ENCODE results near the gene EHMT1. TPM values are rescaled to one million over a fixed set of nuclear protein-coding genes. Genes with fewer than 3 reads are reported as not detected.

Gene EHMT1
- total RNA-seq, 1 donor from 2014 or later: 39.5 TPM

DNA sequence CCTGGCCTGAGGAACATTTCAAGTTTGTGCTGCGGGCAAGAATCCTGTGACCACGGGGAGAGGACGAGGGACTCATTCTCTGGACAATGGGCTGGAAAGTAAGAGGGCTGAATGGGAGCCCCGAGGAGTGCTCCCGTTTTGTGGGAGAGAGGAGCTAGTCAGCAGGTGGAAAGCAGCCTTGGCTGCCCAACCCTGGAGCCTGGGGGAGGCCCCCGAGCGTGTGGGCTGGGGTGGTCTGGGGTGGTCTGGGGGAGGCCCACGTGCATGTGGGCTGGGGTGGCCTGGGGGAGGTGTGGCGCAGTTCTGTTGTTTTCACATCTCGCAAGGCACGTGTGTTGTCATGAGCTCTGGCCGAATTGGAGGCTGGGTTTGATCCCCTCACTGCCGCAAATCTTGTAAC, 27.5 kb downstream of the EHMT1 start:
- no peak for DNase-seq (ENCODE audit: low spot score)

DNA sequence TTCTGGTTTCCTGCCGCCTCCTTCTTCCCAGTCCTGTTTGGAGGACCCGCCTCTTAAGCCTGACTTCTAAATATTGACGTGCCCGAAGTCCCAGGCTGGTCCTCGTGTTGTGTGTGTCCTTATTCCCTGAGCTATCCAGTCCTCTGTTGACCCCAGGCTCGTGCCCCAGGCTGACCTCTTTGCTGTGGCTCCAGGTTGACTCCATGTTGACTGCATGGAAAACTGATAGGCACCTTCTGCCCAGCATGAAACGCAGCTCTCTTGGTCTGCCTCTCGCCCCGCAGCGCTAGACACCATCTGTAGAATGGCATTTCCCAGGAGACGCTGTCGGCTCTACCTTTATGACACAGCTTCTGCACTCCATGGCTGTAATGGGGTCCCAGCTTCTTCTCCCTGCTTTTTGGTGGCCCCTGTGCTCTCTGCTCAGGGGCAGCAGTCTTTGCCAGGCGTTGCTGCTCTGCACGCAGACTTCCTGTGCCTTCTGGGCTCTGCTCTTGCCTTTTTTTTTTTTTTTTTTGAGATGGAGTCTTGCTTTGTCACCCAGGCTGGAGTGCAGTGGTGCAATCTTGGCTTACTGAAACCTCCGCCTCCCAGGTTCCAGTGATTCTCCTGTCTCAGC, 28.4 kb downstream of the EHMT1 start:
- no peak for DNase-seq (ENCODE audit: low spot score)

DNA sequence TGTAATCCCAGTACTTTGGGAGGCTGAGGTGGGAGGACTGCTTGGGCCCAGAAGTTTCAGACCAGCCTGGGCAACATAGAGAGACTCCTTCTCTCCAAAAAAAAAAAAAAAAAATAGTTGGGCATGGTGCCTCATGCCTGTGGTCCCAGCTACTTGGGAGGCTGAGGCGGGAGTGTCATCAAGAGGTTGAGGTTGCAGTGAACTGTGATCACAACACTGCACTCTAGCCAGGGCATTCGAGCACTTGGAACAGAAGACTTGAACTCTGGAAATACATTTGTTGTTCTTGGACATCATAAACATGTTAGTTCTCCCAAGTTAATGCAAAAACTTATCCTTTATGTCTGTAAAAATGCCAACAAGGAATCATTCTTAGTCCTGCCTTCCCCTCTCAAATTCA, 29.6 kb downstream of the EHMT1 start:
- DNase-seq (ENCODE audit: low spot score): no peak

DNA sequence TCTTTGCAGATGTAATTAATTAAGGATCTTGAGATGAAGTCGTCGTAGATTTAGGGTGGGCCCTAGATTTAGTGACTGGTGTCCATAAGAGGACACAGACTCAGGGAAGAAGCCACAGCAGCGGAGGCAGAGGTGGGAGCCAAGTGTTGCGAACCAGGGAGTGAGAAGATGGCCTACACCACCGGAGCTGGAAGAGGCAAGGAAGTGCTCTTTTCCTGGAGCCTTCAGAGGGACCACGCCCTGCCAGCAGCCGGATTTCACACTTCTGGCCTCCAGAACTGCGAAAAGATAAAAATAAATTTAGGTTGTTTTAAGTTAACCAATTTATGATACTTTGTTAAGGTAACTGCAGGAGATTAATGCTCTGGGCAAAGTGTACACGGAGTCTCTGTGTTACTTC, 30.7 kb downstream of the EHMT1 start:
- DNase-seq (ENCODE audit: low spot score): no peak

DNA sequence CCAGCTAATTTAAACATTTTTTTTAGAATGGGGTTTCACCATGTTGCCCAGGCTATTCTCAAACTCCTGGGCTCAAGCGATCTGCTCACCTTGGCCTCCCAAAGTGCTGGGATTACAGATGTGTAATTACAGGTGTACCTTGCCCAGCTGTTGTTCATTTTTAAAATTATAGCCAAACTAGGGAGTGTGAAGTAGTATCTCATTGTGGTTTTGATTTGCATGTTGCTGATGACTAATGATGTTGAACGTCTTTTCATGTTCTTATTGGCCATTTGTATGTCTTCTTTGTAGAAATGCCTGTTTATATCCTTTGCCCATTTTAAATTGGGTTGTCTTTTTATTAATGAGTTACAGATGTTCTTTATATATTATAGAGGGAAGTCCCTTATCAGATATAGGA, 31.5 kb downstream of the EHMT1 start:
- no peak for DNase-seq (ENCODE audit: low spot score)

DNA sequence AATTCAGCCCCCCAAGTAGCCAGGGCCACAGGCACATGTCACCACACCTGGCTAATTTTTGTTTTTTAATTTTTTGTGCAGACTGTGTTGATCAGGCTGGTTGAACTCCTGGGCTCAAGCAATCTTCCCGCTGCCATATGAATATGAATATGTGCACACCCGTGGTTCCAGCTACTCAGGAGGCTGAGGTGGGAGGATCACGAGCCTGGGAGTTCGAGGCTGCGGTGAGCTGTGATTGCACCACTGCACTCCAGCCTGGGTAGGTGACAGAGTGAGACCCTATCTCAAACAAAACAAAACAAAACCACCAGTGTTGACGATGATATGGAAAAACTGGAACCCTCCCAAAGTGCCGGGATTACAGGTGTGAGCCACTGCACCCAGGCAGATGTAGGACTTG, 32.0 kb downstream of the EHMT1 start:
- no peak for DNase-seq (ENCODE audit: low spot score)

DNA sequence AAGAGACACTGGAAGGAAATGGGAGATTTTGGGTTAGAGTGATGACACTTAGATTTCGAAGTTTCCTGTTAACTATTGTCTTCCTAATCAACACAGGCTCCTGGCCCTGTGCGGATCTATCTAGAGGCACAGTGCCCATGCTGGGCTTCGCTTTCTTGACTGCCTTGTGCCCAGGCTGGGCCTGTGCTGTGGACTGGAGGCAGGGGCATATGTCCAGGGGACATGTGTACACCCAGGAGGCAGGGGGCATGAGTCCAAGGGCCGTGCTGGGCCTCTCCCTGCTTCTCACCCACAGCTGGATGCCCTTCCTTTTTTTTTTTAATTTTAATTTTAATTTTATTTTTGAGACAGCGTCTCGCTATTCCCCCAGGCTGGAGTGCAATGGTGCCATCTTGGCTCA, 37.6 kb downstream of the EHMT1 start:
- no peak for DNase-seq (ENCODE audit: low spot score)

DNA sequence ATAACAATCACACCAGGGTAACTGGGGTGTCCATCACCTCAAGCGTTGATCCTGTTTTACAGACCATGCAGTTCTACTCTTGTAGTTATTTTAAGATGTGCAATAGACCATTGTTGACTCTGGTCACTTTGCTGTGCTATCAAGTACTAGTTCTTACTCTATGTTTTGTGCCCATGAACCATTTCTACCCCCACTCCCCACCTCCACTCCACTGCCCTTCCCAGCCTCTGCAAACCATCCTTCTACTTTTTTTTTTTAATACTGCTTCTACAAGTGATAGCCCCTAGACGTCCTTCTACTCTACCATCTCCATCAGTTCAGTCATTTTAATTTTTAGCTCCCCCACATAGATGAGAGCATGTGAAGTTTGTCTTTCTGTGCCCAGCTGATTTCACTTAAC, 38.8 kb downstream of the EHMT1 start:
- no peak for DNase-seq (ENCODE audit: low spot score)

DNA sequence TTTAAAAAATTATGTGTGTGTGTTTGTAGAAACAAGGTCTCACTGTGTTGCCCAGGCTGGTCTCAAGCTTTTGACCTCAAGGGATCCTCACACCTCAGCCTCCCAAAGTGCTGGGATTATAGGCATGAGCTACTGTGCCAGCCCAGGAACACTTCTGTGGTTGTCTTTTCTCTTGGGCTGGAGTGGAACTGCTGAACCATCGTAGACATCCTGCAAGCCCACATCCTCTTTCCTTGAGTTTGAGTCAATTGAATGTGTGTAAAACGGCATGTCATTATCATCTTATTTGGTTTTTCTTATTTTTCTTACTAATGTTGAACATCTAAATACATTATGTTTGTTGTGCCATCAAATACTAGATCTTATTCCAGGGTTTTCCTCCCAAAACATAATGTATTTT, 40.0 kb downstream of the EHMT1 start:
- DNase-seq (ENCODE audit: low spot score): no peak

DNA sequence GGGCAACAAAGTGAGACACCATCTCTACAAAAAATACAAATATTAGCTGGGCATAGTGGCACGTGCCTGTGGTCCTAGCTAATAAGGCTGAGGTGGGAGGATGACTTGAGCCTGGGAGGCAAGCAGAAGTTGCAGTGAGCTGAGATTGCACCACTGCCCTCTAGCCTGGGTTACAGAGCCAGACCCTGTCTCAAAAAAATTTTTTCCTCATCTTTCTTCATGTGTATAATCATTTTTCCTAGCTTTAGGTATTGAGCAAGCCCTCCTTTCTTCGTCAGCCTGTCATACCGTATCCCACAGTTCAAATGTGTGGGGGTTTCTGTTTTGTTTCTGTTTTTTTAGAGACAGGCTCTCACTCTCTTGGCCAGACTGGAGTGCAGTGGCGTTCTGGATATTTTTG, 41.3 kb downstream of the EHMT1 start:
- DNase-seq (ENCODE audit: low spot score): no peak

DNA sequence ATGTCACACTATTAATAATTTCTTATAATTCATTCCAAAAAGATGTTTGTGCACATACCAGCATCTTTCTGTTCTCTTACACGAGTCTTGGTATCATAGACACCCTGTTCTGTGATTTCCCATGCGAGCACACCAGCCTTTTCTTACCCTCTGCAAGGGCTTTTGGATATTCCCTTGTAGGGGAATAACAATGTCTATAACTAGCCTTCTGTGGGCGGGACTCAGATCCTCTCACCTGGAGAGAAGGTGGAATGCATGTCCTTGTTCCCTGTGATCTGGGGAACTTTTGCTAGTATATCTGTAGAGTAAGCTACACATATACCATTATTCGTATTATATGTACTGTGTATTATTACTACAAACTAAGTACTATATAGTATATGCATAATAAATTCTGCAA, 44.8 kb downstream of the EHMT1 start:
- DNase-seq (ENCODE audit: low spot score): no peak

DNA sequence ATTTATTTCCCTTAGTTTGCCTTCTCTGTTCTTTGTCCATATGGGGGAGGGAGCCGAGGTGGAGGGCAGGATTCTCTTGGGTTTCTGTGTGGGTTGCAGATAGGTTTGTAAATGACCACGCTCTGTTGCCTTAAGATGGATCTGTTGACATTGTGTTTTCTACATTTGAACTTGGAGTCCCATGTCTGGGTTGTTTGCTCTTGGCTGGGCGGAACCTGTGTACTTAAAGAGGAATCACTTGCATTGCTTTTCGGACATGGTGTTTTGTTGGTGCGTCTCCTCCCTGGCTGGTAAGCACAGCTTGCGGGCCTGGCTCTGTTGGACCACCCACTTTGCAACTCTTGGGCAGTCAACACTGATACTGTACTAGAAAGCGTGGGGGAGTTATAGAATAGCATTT, 45.9 kb downstream of the EHMT1 start:
- DNase-seq (ENCODE audit: low spot score): peak; percentile 17

DNA sequence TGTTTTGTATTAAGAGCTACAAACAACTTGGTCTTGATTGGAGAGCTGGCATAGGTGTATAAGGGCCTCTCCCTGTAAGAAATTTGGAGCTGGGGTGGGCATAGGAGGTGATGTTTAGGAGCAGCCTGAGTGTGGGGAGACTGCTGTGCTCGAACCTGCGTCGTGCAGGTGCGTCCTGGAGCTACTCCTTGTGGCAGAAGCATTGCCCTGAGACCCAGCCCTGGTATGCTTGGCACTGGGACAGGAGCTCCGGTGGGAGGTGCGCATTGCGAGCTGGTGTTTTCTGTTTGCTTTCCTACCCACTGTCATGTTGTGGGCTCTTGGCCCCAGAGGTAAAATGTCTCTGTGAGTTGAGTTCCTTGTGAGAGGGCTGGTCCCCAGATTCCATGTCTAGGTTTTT, 46.4 kb downstream of the EHMT1 start:
- no peak for DNase-seq (ENCODE audit: low spot score)

DNA sequence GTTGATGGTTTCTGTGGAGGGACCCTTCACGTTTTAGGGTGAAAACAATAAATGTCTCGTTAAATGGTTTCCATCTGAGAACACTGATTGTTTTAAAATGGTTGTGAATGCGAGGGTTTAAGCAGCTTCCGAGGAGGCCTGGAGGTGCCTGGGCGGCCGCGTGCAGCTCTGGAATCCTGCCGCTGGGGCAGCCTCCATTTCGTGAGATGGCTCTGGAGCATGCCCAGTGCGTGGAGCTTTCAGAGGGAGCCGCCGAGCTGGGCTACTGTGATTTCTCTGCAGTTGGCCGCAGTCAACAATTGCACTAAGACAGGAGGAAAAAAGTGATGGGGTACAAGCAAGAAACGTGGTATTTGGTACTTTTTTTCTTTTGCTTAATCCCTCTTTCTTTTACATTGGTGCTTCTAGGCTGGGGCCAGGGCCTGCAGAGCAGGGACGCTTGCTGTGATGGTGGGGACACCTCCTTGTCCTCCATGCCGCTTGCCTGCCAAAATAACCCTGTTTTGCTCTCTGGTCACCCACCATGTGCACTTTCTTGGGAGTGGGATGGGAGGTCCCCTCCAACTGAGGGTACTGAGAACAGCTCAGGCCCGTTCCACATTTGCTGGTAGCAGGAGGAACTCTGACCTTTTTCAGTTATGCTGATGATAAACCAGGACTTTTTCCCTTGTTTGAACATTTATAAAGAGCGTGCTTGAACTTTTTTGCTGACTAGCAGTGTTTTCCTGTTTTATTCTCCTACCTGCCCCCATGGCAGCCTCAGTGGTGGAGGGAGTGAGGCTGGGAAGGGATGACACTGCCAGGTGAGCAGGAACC, 47.1 kb downstream of the EHMT1 start:
- DNase-seq (ENCODE audit: low spot score): peak; percentile 52

DNA sequence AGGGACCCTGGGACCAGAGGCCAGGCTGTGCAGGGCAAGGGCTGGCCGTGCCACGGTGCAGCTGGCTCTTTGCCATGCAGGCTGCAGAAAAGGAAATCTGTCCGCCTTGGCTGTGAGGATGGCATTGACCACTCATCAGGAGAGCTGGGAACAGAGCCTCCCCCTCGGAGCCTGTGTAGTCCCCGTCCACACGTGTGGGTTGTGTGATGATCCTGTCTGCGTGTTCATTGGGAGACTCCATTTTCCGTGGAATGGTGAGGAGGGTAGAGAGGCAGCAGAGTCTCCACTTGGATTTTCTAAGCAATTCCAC, 47.7 kb downstream of the EHMT1 start:
- no peak for DNase-seq (ENCODE audit: low spot score)

DNA sequence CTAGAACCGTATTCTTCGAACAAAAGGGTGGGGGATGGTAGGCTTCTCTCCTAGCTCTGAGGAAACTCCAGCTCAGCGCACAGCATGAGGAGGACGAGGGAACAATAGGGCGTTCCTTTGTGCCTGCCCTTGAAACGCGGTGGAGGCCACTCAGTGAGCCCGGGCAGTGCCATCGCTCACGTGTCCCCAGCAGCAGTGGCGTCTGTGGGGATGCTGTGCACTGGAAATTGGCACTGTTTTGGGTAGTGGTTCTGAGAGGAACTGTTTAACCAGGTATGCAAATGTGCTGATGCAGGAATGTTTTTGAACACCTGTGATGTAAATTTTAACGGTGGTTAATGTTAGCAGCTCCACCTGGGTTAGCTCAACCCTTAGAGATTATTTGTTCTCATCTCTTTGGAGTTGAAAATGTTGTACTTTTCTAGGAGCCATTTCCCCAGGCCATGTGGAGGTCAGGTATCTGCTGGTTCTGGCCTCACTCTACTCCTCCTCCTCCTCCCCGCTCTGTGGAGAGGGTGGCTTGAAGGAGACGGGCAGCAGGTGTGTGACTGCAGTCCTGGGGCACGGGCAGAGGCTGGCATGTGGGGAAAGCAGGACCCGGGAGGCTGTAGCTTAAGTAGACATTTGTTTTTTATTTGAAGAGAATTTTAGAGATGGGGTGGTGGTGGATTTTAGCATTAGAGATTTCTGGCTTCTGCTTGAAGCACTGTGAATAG, 48.3 kb downstream of the EHMT1 start:
- DNase-seq (ENCODE audit: low spot score): no peak

DNA sequence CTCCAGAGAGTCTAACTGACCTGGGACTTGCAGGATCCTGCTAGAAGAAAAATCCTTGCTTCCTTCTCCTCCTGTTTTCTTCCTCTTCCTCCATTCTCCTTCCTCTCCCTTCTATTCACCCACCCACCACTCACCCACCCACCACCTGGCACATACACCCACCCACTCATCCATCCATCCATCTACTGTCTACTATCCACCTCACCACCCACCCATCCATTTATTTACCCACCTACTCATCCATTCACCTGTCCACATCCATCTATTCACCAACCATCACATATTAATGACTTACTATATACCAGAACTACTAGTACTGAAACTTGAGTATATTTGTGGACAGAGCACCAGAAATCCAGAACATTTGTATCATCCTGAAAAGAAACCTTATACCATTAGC, 49.4 kb downstream of the EHMT1 start:
- DNase-seq (ENCODE audit: low spot score): no peak

DNA sequence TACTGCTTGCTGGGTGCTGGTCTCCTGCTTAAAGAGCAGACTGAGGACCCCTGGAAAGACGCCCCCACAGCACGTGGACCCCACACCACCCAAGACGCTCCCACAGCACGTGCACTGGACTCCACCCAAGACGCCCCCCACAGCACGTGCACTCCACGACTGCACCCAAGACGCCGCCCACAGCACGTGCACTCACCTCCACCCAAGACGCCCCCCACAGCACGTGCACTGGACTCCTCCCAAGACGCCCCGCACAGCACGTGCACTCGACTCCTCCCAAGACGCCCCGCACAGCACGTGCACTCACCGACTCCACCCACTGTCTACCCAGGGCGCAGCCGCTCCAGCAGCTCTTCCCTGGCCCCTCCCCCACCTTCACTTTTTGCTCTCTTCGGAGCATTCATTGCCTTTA, 50.5 kb downstream of the EHMT1 start:
- DNase-seq (ENCODE audit: low spot score): no peak

DNA sequence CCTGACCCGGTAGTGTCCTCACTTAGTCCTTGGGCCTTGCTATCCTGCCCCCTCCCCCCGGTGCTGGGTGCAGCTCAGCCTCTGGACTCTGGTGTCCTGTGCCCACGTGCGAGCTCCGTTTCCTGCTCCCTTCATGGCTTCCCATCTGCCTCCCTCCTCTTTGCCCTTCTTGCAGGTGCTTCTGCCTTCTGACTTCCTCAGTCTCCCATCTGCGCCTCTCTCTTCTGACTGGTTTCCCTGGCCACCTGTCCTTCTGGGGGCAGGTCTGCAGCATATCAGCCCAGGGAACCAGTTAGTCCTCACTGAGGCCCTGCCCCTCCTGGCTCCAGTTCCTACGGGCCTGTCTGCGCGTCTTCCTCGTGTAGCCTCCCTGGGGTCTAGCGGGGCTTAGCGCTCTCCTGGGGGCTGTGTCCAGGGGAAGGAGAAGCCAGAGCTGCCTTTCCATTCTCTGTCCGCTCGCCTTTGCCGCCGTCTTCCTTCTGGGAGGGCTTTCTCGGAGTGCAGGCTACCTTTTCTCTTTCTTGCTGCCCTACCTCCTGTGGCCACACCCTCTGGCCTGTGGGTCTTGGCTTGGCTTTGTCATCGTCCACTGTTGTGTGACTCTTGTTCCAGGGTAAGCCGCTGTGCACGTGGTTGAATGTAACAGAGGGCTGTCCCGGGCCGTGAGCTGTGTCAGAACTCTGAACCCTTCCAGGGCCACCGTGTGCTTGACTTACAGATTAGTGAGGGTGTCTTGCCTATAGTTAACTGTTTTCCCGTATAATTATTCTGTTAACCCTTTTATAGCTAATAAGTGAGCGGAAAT, 51.8 kb downstream of the EHMT1 start:
- no peak for DNase-seq (ENCODE audit: low spot score)

DNA sequence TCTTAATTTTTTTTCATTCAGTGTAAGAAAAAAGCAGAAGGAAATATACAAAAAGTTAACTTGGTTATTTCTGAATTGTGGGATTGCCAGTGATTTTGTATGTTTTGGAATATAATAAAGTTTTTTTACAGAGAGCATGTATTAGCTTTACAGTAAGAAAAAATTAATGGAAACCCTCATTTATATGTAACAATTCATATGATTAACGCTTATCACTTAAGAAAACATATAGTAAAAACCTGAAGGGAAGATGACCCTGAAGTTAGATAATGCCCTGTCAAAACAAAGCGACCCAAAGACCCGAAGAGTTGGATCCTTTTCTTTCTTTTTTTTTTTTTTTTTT, 52.4 kb downstream of the EHMT1 start:
- DNase-seq (ENCODE audit: low spot score): no peak

DNA sequence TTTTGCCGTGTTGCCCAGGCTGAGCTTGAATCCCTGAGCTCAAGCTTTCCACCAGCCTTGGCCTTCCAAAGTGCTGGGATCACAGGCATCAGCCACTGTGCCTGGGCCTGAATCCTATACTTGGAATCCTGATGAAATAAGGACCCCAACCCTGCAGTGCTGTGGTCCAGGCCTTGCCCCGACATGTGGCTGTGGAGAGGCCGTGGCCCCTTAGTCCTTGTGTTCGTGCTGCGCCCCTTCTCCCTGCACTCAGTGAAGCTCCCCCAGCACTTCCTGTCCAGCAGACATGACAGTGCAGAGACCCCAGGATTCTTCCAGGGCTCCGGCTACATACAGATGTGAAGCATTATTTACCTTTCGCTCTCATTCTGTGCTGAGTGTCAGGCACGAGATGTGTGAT, 52.9 kb downstream of the EHMT1 start:
- no peak for DNase-seq (ENCODE audit: low spot score)

Data from umbilical cord (tissue), 2 donors.